RCC 7860 (cell line): Measurements from ENCODE around the gene SEPTIN14.
"Not testable (repeated sequence)": the region's sequence is repeated elsewhere in the genome, so short reads cannot be mapped to it uniquely, and the experiment has no call there.

Experiments used
- DNase-seq: peaks from one replicate; pipeline ENCODE4 v3.0.0-alpha.2; 2015; ENCODE audit warnings: low spot score
- FAIRE-seq: peaks from 2 replicates; lab custom pipeline; 2012; peaks lifted over from hg19 to GRCh38; lab: Jason Lieb, UNC

SEPTIN14 gene

GRCh38 chr7:55786901-55787300 is 75.7 kb downstream of the SEPTIN14 start:
- FAIRE-seq, result no peak
- no peak for DNase-seq

- DNase-seq, FAIRE-seq: not testable (repeated sequence)
Observed at GRCh38 chr7:55785444-55785843, 77.1 kb downstream of the SEPTIN14 start.

GRCh38 chr7:55784151-55784550 is 78.4 kb downstream of the SEPTIN14 start:
- DNase-seq (no peak), FAIRE-seq (no peak)

- FAIRE-seq, result no peak
- no peak for DNase-seq
Observed at GRCh38 chr7:55778631-55779030, 83.9 kb downstream of the SEPTIN14 start.

GRCh38 chr7:55776196-55776595 is 86.4 kb downstream of the SEPTIN14 start:
- DNase-seq (no peak), FAIRE-seq (no peak)

- FAIRE-seq, result no peak
- DNase-seq, result no peak
Observed at GRCh38 chr7:55775051-55775420, 87.5 kb downstream of the SEPTIN14 start.

- FAIRE-seq (no peak), DNase-seq (no peak)
Observed at GRCh38 chr7:55774327-55775050, 88.1 kb downstream of the SEPTIN14 start.

GRCh38 chr7:55770778-55771177 is 91.8 kb downstream of the SEPTIN14 start:
- FAIRE-seq, result no peak
- no peak for DNase-seq

GRCh38 chr7:55753274-55753862 is 109.2 kb downstream of the SEPTIN14 start:
- FAIRE-seq, DNase-seq: not testable (repeated sequence)

- not testable (repeated sequence) for FAIRE-seq, DNase-seq
Observed at GRCh38 chr7:55744706-55745105, 117.8 kb downstream of the SEPTIN14 start.
